GM18867 (cell line): ENCODE measurements around the gene FAM3B.

Experiments
- ATAC-seq: cut with Tn5 transposase; IDR thresholded peaks from one replicate; pipeline ENCODE4 v1.9.1; 2021; ENCODE audit warnings: mild to moderate bottlenecking, moderate library complexity; ENCODE audit not compliant: unreplicated experiment

FAM3B gene

GRCh38 chr21:41318218-41318617 lies 1.6 kb downstream of the FAM3B start:
- ATAC-seq: no peak

GRCh38 chr21:41319273-41319672 lies 2.7 kb downstream of the FAM3B start:
- no peak for ATAC-seq

GRCh38 chr21:41321211-41321907 lies 4.8 kb downstream of the FAM3B start:
- ATAC-seq: no peak

- no peak for ATAC-seq
Measured at GRCh38 chr21:41321908-41322495, 5.4 kb downstream of the FAM3B start.

- no peak for ATAC-seq
Measured at GRCh38 chr21:41322496-41323382, 6.1 kb downstream of the FAM3B start.

DNA sequence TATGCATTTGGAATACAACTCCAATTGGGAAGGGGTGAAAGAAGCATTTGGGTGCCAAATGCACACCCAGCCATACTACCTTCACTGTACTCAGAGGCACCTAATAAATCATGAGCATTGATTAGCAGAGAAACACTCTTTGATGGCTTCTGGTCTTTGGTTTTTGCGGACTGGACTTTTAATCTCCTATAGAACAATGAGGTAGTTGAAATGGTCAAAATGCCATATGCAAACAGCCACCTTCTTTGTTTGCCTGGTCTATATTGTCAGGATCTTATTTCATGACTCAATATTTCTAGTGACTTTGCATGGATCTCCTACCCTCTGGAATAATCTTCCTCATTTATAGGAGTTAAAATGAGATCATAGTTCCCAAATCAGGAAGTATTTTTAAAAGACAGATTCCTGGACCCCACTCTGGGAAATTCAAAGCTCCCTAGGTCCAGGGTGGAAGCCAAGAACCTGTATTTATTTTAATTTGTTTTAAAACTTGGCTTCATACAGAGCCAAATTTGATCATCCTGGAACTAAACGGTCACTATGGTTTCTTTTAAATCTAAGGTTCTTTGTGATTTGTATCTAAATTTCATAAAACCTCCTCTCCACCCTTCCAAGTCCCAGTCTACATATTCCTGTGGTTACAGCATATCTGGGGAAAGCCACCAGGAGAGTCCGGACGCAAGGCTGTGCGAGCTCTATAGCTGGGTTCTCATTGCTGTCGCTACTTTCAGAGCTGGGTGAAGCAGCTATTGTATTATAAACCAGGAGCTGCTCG lies 8.7 kb downstream of the FAM3B start:
- ATAC-seq: no peak

DNA sequence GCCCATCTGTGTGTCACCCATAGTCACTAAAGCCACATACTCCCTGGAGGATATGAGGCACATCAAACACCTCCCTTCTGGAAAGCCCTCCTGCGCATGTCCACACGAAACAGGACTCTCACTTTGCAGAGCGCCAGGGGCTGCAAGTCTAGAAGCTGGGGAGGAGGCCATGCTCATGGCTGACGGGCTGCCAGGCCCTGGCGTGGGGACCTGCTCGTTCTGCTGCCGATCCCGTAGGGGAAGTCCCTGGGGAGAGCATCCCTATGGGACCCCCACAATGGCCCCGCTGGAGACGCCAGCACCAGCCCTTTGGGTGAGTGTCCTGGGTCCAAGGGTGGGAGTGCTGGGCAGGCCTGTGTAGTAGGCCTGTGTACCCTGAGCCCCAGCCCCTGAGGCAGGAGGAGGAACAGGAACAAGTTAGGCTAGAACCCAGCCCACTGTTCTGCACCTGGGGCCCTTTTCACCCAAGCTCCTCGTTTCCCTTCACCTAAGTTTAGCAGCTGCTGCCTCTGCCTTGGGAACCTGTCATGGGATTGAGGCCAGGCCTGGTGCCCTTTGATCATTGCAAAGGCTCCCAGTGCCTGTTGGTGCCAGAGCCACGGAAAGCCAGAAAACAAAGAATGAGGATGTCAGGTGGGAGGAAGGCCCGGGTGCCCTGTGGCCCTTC lies 9.9 kb downstream of the FAM3B start:
- ATAC-seq: no peak

DNA sequence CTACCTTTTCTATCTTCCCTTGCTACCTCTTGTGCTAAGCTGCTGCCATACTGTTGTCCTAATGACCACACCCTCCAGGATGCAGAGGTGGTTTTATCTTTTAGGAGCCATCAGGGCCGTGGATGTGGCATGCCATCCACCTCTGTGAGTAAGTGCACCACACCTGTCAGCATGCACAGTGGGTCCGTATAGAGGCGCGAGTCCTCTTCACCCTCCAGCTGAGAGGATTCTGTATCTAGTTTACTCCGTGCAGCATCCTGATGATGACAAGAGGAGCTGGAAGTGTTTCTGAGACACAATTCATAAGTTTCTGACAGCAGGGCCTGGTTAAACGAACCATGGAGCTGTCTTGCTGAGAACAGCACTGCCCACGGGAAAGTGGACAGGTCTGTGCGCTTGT lies 11.2 kb downstream of the FAM3B start:
- no peak for ATAC-seq

GRCh38 chr21:41328660-41329607 lies 12.3 kb downstream of the FAM3B start:
- no peak for ATAC-seq

DNA sequence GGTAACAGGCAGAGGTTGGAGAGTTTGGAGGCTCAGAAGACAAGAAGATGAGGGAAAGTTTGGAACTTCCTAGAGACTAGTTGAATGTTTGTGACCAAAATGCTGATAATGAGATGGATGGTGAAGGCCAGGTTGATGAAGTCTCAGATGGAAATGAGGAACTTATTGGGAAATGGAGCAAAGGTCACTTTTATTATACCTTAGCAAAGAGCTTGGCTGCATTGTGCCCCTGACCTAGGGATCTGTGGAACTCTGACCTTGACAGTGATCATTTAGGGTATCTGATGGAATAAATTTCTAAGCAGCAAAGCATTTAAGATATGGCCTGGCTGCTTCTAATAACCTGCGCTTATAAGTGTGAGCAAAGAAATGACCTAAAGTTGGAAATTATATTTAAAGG lies 17.2 kb downstream of the FAM3B start:
- ATAC-seq: no peak

GRCh38 chr21:41337515-41337914 lies 20.9 kb downstream of the FAM3B start:
- no peak for ATAC-seq

GRCh38 chr21:41338455-41338854 lies 21.9 kb downstream of the FAM3B start:
- ATAC-seq: no peak

GRCh38 chr21:41342035-41342434 lies 25.4 kb downstream of the FAM3B start:
- no peak for ATAC-seq

- ATAC-seq: no peak
Measured at GRCh38 chr21:41344146-41344545, 27.5 kb downstream of the FAM3B start.

GRCh38 chr21:41345356-41345755 lies 28.8 kb downstream of the FAM3B start:
- no peak for ATAC-seq

DNA sequence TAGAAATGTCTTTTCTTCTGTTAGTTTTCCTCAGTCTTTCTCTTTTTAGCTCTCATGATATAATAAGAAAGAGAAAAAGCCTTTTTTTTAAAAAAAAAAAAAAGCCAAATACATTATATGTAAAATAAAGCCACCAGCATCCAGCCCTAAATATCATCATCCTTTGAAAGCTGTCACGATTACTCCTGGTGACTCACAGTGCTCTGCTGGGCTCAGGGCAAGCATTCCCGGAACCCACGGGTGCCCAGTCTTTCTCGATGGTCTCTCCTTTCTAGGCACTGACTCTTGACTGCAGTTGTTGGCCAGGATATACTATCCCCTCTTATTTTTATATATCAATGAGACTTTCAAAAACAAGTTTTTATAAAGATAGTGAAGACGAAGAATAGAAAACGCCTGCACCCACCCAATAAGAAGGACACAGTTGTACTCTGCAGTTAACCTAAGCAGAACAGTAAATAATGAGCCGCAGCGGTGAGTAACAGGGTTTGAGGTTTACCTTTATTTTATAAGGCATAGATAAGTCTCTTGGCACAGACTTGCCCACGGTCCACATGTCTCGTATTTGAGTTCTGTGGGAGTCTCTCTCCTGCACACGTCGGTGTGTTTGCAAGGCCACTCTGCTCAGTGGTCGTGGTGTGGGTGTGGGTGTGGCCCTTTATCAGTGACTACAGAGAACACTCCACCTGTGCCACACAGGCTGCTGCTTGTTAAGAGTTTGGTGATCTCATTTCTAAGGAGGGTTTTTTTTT lies 29.5 kb downstream of the FAM3B start:
- ATAC-seq: no peak

- ATAC-seq: no peak
Measured at GRCh38 chr21:41346758-41347157, 30.2 kb downstream of the FAM3B start.

DNA sequence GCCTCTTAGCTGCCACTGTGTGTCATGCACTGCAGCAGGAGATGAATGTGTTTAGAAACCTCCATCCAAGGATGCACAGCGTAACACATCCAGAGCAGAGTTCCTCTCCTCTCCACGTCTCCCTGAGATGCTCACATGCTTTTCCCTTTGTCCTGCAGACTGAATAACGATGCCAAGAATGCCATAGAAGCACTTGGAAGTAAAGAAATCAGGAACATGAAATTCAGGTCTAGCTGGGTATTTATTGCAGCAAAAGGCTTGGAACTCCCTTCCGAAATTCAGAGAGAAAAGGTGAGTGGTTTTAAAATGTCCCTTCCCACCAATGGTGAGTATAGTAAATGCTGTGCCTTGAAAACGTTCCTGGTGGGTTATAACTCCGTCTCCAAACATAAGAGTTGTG lies 31.8 kb downstream of the FAM3B start:
- no peak for ATAC-seq

DNA sequence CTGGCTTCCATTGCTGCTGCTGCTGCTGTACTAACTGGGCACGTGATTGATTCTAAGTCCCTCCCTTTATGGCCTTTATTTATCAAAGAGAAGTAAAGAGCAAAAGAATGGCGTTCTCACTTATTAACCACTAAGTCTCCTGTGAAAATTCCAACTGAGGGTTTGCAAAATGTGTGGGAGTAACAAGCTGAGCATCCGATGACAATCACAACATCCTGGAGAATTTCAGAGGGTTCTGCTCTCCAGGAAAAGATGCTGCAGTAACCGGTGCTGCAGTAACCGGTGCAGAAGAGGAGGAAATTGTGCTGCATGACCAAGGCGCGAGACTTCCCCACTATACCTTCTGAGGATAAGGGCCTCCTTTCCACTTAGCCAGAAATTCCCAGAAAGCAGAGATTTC lies 32.5 kb downstream of the FAM3B start:
- no peak for ATAC-seq
